Tibial artery (tissue), 4 donors: ENCODE results near the gene RBP2.

ENCODE experiments used
- DNase-seq, 2 donors: peaks; one replicate each; pipeline ENCODE4 v3.0.0-alpha.2; 2019
- H3K27ac ChIP-seq, 2 donors: fragments of 200-600 bp; sonication (generic) in 1 of 2; 1 replicate in 1 of 2; 2 replicates in 1 of 2; pipeline ENCODE4 v1.5.1; 2018 to 2019; ENCODE audit warnings: mild to moderate bottlenecking in 1 of 2
- H3K27me3 ChIP-seq, 2 donors: fragments of 200-600 bp; sonication (generic) in 1 of 2; one replicate each; pipeline versions ENCODE4 v1.5.1 to v1.6.0; 2016 to 2019
- H3K36me3 ChIP-seq, 3 donors: fragments of 200-600 bp; sonication (generic) in 2 of 3; one replicate each; pipeline ENCODE4 v1.5.1; 2016 to 2019; ENCODE audit warnings: mild to moderate bottlenecking in 2 of 3
- H3K4me1 ChIP-seq, 4 donors: fragments of 200-600 bp; sonication (generic) in 2 of 4; 1 replicate in 3 of 4; 2 replicates in 1 of 4; pipeline ENCODE4 v1.5.1; 2016 to 2019
- H3K4me3 ChIP-seq, 2 donors: fragments of 200-600 bp; sonication (generic) in 1 of 2; 1 replicate in 1 of 2; 2 replicates in 1 of 2; pipeline ENCODE4 v1.5.1; 2018 to 2019; ENCODE audit warnings: mild to moderate bottlenecking in 2 of 2
- H3K9me3 ChIP-seq, 3 donors: fragments of 200-600 bp; sonication (generic) in 1 of 3; one replicate each; pipeline ENCODE4 v1.5.1; 2016 to 2019
- intact Hi-C: fragments of 100-400 bp; cut with DNase I; formaldehyde crosslinking; loops from one replicate; pipeline ENCODE4 v1.15.0; 2023; ENCODE audit warnings: low total_unique reads
- TF ChIP-seq, protein P1 (sequence below), 2 experiments: fragments of 200-600 bp in 1 of 2; fragments of 450-650 bp in 1 of 2; IDR thresholded peaks; one replicate each; pipeline ENCODE4 v1.5.1; 2017 to 2019; ENCODE audit warnings: antibody characterized with exemption in 2 of 2, mild to moderate bottlenecking in 1 of 2, moderate library complexity in 1 of 2

RBP2 gene

DNA sequence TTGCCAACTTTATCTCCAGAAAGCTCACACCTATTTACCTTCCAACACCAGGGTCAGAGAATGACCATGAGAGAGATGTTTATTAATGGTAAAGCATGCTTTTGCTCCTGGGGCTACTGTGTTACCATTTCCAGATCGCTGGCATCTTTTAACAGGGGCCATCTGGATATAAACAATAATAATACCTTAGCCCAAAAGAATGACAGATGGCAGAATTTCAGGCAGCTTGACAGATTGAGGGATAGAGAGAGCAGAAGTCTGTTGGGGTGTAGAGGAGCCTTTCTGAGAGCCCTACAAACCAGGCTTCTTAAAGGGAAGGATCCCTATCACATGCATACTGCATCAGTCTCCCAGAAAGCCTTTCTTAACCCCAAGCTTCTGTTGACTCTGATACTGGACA is 45.5 kb upstream of the RBP2 start:
- intact Hi-C loops, result no loop called here
- TF ChIP-seq, protein P1, sequence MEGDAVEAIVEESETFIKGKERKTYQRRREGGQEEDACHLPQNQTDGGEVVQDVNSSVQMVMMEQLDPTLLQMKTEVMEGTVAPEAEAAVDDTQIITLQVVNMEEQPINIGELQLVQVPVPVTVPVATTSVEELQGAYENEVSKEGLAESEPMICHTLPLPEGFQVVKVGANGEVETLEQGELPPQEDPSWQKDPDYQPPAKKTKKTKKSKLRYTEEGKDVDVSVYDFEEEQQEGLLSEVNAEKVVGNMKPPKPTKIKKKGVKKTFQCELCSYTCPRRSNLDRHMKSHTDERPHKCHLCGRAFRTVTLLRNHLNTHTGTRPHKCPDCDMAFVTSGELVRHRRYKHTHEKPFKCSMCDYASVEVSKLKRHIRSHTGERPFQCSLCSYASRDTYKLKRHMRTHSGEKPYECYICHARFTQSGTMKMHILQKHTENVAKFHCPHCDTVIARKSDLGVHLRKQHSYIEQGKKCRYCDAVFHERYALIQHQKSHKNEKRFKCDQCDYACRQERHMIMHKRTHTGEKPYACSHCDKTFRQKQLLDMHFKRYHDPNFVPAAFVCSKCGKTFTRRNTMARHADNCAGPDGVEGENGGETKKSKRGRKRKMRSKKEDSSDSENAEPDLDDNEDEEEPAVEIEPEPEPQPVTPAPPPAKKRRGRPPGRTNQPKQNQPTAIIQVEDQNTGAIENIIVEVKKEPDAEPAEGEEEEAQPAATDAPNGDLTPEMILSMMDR (IDR thresholded peaks at IDR 0.05), result no peak
- no peaks in the 10 kb centered on the region for H3K27me3 ChIP-seq
- H3K36me3 ChIP-seq, result peaks cover 0 to 8% (median 0%) of the 10 kb centered on the region in 3 donors
- no peak for DNase-seq
- H3K4me3 ChIP-seq, result no peak overlapping the region
- no peaks in the 10 kb centered on the region for H3K4me1 ChIP-seq
- H3K9me3 ChIP-seq, result no peaks in the 10 kb centered on the region
- no peak overlapping the region for H3K27ac ChIP-seq

DNA sequence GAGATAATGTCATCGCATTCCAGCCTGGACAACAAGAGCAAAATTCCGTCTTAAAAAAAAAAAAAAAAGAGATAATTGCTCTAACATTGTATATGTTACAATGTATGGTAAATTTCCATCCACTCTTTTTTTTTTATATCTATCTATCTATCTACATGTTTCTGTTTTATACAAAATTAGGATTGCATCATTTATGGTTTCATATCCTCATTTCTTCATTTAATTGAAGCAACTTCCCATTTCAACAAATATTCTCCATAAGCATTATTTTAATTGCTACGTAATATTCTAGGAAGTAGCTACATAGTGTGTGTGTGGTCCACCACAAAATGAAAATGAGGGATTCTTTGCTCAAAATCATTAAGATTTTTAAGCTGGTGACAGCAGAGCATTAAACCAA is 44.8 kb upstream of the RBP2 start:
- TF ChIP-seq, protein P1 (IDR thresholded peaks at IDR 0.05), result no peak
- Histone ChIP-seq H3K36me3 (peaks cover 0 to 8% (median 0%) of the 10 kb centered on the region in 3 donors), H3K9me3 (no peaks in the 10 kb centered on the region), H3K4me3 (no peak overlapping the region), H3K27ac (no peak overlapping the region), H3K4me1 (no peaks in the 10 kb centered on the region), H3K27me3 (no peaks in the 10 kb centered on the region)
- no peak for DNase-seq
- intact Hi-C loops, result no loop called here

DNA sequence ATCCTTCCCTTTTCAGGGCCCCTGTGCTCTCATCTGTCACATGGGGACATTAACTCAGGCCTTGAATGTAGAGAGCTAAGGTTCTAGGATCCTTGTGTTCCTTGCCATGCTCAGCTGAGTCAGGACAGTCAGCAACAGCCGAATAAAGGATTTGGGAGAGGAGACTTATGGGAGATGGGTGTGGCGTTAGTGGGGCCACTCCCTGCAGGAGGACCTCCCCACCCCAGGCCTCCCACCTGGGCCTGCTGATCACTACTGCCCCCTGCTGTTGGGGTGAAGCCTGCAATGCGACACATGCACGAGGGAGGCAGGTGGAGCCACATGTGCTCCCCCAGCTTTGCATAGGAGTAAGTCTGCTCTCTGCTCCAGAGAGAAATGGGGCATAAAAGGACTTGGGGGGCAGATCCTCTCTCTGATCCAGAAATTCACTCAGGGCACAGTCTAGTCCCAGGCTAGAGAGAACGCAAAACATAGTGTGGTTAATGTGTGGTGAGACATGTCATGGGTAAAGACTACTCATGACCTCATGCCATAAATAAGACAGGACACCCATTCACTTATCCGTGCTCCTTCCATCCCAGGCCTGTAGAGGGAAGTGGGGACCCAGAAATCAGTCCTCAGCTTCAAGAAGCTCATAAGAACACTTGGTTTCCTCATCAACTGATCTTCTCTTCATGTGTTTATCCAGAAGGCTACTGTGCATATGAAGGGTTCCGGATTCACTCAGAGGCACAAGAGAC is 43.9 kb upstream of the RBP2 start:
- H3K4me3 ChIP-seq, result no peak overlapping the region
- DNase-seq, result no peak

DNA sequence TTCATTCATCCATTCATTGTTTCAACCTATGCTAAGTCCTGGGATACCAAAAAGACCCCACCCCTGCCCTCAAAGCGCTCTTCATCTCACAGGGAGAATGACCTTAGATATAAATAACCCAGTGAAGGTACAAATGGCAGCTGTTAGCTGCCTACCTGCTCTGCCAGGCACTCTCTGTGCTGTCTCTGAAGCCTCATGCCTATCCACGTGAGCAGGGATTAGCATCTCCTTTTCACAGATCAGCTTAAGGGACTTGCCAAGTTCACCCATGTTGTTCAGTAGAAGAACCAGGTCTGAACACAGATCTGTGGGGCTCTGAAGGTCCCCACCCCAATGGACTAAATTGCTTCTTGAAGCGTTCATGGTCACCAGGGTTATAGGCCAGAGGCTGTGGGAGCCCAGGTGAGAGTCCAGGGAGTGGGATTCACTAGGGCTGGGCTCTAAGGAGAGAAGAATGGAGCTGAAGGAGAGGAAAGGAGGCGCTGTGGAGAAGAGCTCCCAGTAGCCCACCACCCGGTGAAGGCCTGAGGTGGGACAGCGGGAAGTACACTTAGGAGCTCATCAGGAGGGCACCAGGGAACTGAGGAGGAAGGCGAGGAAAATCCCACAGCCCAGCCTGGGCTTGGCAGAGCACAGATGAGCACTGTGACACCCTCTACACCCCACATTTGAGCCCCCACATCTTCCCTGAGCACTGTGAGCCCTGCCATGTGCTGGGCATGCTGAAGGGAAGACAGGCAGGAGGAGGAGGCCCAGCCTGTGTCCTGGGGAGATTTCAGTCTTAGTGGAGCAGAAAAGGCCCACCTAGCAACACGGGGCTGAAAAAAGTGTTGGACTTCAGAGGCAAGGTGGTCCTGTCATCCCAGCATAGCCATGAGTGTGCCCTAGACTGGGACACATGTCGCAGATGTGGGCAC is 42.9 kb upstream of the RBP2 start:
- H3K9me3 ChIP-seq, result no peaks in the 10 kb centered on the region
- H3K4me1 ChIP-seq, result no peaks in the 10 kb centered on the region
- H3K27ac ChIP-seq, result no peak overlapping the region
- DNase-seq, result no peak
- H3K36me3 ChIP-seq, result peaks cover 0 to 8% (median 0%) of the 10 kb centered on the region in 3 donors
- intact Hi-C loops, result no loop called here
- H3K27me3 ChIP-seq, result no peaks in the 10 kb centered on the region
- no peak overlapping the region for H3K4me3 ChIP-seq
- TF ChIP-seq, protein P1 (IDR thresholded peaks at IDR 0.05), result no peak

More for the DNA sequence above, 43.9 kb upstream of the RBP2 start:
- Histone ChIP-seq H3K9me3 (no peaks in the 10 kb centered on the region), H3K4me1 (no peaks in the 10 kb centered on the region), H3K27ac (no peak overlapping the region), H3K36me3 (peaks cover 0 to 8% (median 0%) of the 10 kb centered on the region in 3 donors), H3K27me3 (no peaks in the 10 kb centered on the region)
- TF ChIP-seq, protein P1 (IDR thresholded peaks at IDR 0.05), result peak; percentile 11 to 18
- intact Hi-C loops, result no loop called here

DNA sequence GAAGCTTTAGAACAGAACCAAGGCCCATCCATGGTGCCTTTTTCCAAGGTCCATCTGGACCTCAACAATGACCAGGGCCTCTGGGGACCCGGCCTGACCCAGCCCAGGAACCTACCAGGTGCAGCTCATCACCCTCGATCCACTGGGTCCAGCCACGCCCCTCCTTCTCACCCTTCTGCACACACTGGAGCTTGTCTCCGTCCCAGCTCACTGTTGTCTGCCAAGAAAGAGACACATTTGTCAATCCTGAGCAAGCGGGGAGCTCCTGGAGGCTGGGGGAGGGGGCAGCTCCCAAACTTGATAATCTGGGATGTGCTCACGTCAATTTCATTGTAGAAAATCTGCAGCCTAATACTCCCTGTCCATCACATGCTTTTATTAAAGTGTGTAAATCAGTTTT is 42.0 kb upstream of the RBP2 start:
- no peaks in the 10 kb centered on the region for H3K9me3 ChIP-seq

More for the DNA sequence above, 42.0 kb upstream of the RBP2 start:
- peaks cover 0 to 8% (median 0%) of the 10 kb centered on the region in 3 donors for H3K36me3 ChIP-seq
- TF ChIP-seq, protein P1 (IDR thresholded peaks at IDR 0.05), result no peak
- no peaks in the 10 kb centered on the region for H3K27me3 ChIP-seq
- H3K4me1 ChIP-seq, result no peaks in the 10 kb centered on the region
- intact Hi-C loops, result no loop called here
- DNase-seq, result no peak
- no peak overlapping the region for H3K27ac ChIP-seq
- no peak overlapping the region for H3K4me3 ChIP-seq
